HG03025 (cell line): Measurements from ENCODE around the gene ANKS1B.
"Not testable (repeated sequence)": the region's sequence is repeated elsewhere in the genome, so short reads cannot be mapped to it uniquely, and the experiment has no call there.

ENCODE experiments used
- ATAC-seq: cut with Tn5 transposase; IDR thresholded peaks from one replicate; pipeline ENCODE4 v1.9.1; 2021; ENCODE audit warnings: mild to moderate bottlenecking, moderate library complexity; ENCODE audit not compliant: unreplicated experiment, low FRiP score

ANKS1B gene

GRCh38 chr12:99768758-99769157 lies 216.0 kb downstream of the ANKS1B start:
- ATAC-seq = no peak

GRCh38 chr12:99767809-99768208 lies 216.9 kb downstream of the ANKS1B start:
- no peak for ATAC-seq

GRCh38 chr12:99766408-99766807 lies 218.3 kb downstream of the ANKS1B start:
- no peak for ATAC-seq

GRCh38 chr12:99765469-99766114 lies 219.1 kb downstream of the ANKS1B start:
- ATAC-seq = no peak

GRCh38 chr12:99759444-99759843 lies 225.3 kb downstream of the ANKS1B start:
- ATAC-seq = no peak

GRCh38 chr12:99758997-99759396 lies 225.7 kb downstream of the ANKS1B start:
- ATAC-seq = no peak

- no peak for ATAC-seq
Measured at GRCh38 chr12:99752740-99753139, 232.0 kb downstream of the ANKS1B start.

GRCh38 chr12:99746538-99746937 lies 238.2 kb downstream of the ANKS1B start:
- ATAC-seq = no peak

- ATAC-seq = no peak
Measured at GRCh38 chr12:99745895-99746294, 238.8 kb downstream of the ANKS1B start.

- ATAC-seq = no peak
Measured at GRCh38 chr12:99745121-99745520, 239.6 kb downstream of the ANKS1B start.

GRCh38 chr12:99736760-99737269 lies 247.9 kb downstream of the ANKS1B start:
- ATAC-seq = no peak

GRCh38 chr12:99732131-99732530 lies 252.6 kb downstream of the ANKS1B start:
- ATAC-seq = no peak

- no peak for ATAC-seq
Measured at GRCh38 chr12:99722690-99723486, 261.8 kb downstream of the ANKS1B start.

GRCh38 chr12:99721715-99722275 lies 262.9 kb downstream of the ANKS1B start:
- no peak for ATAC-seq

GRCh38 chr12:99720083-99720465 lies 264.7 kb downstream of the ANKS1B start:
- not testable (repeated sequence) for ATAC-seq

- not testable (repeated sequence) for ATAC-seq
Measured at GRCh38 chr12:99719411-99720082, 265.2 kb downstream of the ANKS1B start.

- not testable (repeated sequence) for ATAC-seq
Measured at GRCh38 chr12:99715841-99716510, 268.8 kb downstream of the ANKS1B start.

- not testable (repeated sequence) for ATAC-seq
Measured at GRCh38 chr12:99714921-99715320, 269.8 kb downstream of the ANKS1B start.

GRCh38 chr12:99713946-99714520 lies 270.7 kb downstream of the ANKS1B start:
- ATAC-seq = no peak

- ATAC-seq = no peak
Measured at GRCh38 chr12:99712281-99712680, 272.5 kb downstream of the ANKS1B start.
